IPS-NIHi7 (cell line): Measurements from ENCODE around the gene KRTAP16-1.

Experiments used
- DNase-seq: peaks from one replicate; pipeline ENCODE4 v3.0.0; 2012; ENCODE audit warnings: mixed read lengths; ENCODE audit errors: extremely low spot score

KRTAP16-1 gene

GRCh38 chr17:41329279-41329948 is 20.3 kb upstream of the KRTAP16-1 start:
- peak; percentile 74 for DNase-seq

GRCh38 chr17:41328207-41328606 is 19.1 kb upstream of the KRTAP16-1 start:
- no peak for DNase-seq

DNA sequence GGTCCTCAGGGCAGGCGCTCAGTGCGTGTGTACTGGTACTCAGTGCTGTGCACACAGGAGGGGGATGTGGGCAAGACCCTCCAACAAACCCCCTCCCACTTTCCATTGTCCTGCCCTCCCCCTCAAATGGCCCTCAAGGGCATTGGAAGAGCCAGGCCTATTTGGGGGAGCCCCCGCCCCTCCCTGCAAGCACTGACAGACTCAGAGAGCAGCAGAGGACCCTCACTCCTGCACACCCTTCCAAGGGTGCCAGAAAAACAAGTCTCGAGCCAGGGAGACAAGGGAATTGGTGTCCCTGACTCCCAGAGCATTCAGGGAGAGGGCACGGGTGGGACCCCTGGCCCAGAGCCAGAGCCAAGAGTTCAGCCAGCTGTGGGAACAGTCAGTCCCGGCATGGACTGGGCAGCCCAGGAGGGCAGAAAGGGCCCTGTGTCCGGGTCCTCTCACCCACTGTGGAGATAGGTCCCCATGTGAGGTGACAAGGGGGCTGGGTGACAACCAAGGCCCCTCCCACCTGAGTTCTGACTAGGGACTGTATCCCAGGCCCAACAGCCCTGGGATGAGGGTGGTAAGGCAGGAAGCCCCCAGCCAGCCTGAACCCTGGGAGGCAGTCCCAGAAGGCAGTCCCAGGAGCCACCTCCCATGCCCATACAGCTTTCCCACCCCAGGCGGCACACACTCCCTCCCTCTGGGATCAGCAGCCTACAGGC is 18.5 kb upstream of the KRTAP16-1 start:
- no peak for DNase-seq

DNA sequence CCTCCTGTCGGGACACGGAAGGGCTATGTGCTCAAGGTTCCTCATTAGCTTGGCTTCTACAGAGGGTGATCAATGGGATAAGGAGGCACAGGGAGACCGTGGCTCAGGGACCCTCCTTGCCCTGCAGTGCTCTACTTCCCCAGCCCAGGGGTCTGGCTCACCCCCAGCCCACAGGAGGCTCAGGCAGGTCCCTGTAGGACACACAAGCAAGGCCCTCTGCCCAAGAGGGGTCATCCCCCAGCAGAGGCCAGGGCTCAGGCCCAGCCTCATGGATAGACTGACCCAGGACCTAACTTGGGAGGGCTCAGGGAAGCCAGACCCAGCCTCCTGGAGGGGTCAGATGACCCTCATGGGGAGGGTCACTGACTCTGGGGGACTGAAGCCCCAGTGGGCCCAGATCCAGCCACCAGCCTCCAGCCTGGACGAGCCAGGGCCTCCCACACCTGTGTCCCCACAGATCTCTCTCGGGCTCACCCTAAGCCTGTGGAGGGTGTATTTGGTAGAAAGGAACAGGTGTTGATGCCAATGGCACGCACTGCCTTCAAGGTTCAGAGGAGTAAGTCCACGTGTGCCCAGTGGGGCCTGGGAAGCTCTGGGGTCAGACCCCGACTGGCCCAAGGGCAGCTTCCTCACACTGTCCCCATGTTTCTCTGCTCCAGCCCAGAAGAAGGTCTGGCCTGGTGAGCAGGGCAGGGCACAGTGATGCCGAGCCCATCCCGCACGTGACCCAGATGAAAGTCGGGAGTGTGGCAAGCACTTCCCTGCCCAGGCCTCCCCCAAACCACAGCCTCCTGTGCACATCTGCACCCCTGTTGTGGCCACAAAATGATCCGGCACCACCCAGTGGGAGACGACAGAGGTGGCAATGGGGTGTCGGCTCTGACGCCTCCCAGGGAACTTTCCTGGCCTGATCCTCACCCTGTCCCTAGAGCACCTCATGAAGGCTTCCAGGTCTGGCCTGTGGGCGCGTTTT is 17.4 kb upstream of the KRTAP16-1 start:
- no peak for DNase-seq

GRCh38 chr17:41325611-41326010 is 16.5 kb upstream of the KRTAP16-1 start:
- no peak for DNase-seq

- no peak for DNase-seq
These were observed 16.0 kb upstream of the KRTAP16-1 start for GRCh38 chr17:41325126-41325525.

GRCh38 chr17:41324180-41325075 is 15.3 kb upstream of the KRTAP16-1 start:
- DNase-seq, result peak; percentile 73

DNA sequence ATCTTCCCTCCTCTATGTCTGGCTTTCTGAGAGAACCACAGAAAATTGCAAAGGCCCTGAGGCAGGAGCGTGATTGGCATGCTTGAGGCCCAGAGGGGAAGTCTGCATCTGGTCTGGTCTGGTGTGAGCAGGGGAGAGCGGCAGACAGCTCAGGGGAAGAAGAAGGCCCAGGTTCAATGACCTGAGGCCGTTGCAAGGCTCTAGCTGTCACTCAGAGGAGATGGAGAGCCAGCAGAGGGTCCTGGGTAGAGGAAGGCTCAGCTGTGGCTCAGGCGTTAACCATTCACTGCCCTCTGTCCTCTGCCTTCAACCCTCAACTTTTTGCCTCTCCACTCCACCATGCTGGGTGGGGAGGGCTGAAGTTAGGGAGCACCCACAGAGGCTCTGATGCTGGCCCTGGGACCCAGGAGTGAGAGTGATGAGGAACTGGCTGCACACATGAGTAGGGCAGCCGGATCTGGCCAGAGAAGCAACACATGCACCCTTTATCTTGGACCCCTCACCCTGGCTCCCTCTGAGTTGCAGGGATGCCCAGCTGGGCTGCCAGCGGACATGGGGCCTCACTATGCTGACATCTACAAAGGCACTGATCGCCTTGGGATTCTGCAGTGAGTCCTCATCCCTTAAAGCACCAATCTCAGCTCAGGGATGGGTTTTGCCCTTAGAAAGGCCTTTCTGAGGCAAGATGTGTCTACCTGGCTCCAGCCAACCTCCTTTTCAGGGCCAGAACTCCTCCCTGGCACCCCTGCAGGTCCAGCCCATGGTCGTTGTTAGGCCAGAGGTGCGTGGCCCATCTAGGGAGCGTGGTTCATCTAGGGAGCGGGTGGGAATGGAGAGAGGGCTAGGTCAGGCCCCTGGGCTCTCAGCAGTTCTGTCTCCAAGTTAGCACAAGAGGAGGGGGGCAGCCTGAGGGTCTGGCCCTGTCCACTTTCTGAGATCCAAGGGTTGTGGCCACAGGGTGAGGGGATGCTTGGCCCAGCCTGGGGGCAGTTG is 14.1 kb upstream of the KRTAP16-1 start:
- DNase-seq, result no peak

DNA sequence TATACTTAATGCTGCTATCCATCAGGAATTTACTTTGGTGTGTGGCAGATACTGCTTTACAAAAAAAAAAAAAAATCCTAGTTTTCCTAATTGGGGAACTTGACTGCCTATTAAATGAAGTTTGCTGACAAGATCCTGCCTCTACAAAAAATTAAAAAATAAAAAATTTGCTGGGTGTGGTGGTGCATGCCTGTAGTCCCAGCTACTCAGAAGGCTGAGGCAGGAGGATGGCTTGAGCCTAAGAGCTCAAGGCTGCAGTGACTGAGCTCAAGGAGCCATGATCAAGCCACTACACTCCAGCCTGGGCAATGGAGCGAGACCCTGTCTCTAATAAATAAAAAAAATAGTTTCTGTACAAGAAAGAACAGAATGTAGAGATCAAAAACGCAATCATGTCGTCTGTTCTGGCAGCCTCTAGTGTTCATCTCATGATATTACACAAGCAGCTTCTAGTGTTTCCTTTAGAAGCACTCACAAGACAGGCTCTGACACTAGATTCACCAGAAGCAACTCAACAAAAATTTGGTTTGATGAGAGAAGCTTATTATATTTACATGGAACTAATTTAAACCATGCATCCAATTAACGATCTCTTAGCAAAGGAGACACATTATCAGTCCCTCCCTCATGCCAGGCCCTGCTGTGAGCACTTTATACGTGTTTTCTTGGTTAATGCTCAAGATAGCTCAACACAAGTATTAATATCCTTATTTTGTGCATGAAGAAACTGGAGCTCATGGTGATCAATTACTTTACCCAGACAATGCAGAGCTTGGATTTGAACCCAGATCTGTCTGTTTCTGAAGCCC is 13.2 kb upstream of the KRTAP16-1 start:
- peak; percentile 49 for DNase-seq

GRCh38 chr17:41318231-41318630 is 9.1 kb upstream of the KRTAP16-1 start:
- DNase-seq, result no peak

DNA sequence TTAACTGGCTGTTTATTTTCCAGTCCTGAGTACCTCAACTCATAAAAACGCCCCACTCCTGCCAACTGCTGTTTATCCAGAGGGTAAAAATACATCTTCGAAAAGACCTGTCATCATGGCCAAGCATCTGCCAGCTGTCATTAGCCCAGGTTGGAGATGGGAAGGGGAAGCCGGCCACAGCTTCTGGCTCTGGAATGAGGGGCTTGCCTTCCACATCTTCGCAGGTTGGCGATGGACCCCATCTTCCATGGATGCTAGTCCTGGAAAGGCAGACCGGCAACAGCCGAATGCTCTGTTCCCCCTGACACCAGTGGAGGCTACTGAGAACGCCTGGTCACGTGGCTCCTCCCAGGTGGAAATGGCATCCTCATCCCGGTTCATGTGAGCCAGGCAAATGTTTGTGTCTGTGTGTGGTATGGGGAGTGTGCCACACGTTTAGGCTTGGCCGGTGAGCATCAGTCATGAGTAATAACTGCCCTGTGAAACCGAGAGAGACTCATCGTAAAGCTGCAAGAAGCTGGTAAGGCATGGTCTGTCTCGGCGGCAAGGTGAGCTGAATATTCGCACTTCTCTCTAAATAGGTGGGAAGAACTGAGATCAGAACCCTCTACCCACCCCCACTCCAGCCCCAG is 6.8 kb upstream of the KRTAP16-1 start:
- DNase-seq, result no peak

GRCh38 chr17:41315204-41315794 is 6.2 kb upstream of the KRTAP16-1 start, which contains the start of gene KRTAP17-1:
Gene KRTAP17-1, minus strand, starts transcription at chr17:41315710. Its CDS starts 60 bp downstream, at chr17:41315650.
- no peak for DNase-seq

DNA sequence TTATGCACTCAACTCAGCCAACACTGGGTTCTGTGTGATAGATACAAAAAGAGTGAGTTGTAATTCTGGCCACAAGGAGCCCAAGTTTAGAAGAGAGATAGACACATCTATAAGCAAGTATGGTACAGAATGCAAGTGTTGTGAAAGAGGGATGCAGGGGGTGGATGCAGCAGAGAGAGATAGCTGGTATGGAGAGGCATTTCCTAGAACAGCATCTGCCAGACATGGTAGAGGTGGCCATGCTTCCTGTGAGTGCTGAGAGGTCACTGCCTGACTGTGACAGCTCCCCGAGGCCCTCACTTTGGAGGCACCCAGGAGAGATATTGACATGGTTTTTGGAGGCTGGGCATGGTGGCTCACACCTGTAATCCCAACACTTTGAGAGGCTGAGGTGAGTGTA is 2.0 kb upstream of the KRTAP16-1 start:
- DNase-seq, result no peak

DNA sequence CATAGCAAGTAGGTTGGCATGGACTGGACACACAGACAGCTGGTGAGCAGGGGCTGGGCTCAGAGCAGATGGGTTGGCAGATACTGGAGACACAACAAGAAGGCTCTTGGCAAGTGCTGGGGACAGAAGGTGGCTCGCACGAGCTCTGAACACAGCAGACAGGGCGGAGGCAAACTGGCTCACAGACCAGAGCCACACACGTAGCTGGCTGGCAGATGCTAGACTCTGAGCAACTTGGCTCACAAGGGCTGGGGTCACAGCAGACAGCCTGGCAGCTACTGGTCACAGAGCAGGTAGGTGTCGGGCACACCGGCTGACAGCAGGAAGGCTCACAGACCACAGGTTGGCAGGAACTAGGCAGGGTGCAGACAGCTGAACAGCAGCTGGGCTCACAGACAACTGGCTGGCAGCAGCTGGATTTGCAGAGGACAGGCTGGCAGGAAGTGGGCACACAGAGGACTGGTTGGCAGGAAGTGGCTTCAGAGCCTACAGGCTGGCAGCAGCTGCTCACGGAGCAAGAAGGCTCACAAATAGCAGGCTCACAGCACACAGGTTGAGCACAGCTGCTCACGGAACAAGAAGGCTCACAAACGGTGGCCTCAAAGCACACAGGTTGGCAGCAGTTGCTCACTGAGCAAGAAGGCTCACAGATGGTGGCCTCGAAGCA is 725 bp downstream of the KRTAP16-1 start:
- DNase-seq, result no peak

- DNase-seq, result no peak
These were observed 1.5 kb downstream of the KRTAP16-1 start for GRCh38 chr17:41307647-41308046.

- DNase-seq, result no peak
These were observed 5.0 kb downstream of the KRTAP16-1 start for GRCh38 chr17:41304091-41304490.

GRCh38 chr17:41302981-41303380 is 6.1 kb downstream of the KRTAP16-1 start:
- DNase-seq, result no peak
